A172 (cell line): ENCODE results near the gene FSHR. TPM values are rescaled to one million over a fixed set of nuclear protein-coding genes. Genes with fewer than 3 reads are reported as not detected.

Source experiments
- DNase-seq: peaks from one replicate; pipeline ENCODE4 v3.0.0-alpha.2; 2015; ENCODE audit warnings: low spot score
- total RNA-seq: library from RNA; depleted of rRNA; stranded (reverse); fragments of >200 nt; shearing (Covaris generic); gene quantifications from 2 replicates; pipeline ENCODE4 v1.2.3, GENCODE V29; 2014

The FSHR gene
- total RNA-seq, 1 experiment from 2014 or later: not detected

- no peak for DNase-seq
Observed at GRCh38 chr2:49032936-49033335, 121.4 kb downstream of the FSHR start.

- no peak for DNase-seq
Observed at GRCh38 chr2:49032126-49032525, 122.2 kb downstream of the FSHR start.

- no peak for DNase-seq
Observed at GRCh38 chr2:49029406-49029805, 124.9 kb downstream of the FSHR start.

GRCh38 chr2:49028101-49028500, 126.2 kb downstream of the FSHR start:
- no peak for DNase-seq

GRCh38 chr2:49026706-49027105, 127.6 kb downstream of the FSHR start:
- no peak for DNase-seq

GRCh38 chr2:49021271-49021670, 133.0 kb downstream of the FSHR start:
- no peak for DNase-seq

GRCh38 chr2:49005261-49005660, 149.1 kb downstream of the FSHR start:
- no peak for DNase-seq

- DNase-seq: no peak
Observed at GRCh38 chr2:49004036-49004626, 150.2 kb downstream of the FSHR start.

GRCh38 chr2:49003201-49003600, 151.1 kb downstream of the FSHR start:
- no peak for DNase-seq

- no peak for DNase-seq
Observed at GRCh38 chr2:49002750-49003149, 151.6 kb downstream of the FSHR start.

GRCh38 chr2:49000695-49001094, 153.6 kb downstream of the FSHR start:
- DNase-seq: no peak

GRCh38 chr2:48998449-48998848, 155.9 kb downstream of the FSHR start:
- DNase-seq: no peak

- no peak for DNase-seq
Observed at GRCh38 chr2:48993576-48993975, 160.7 kb downstream of the FSHR start.

GRCh38 chr2:48991415-48992131, 162.7 kb downstream of the FSHR start:
- no peak for DNase-seq

- DNase-seq: no peak
Observed at GRCh38 chr2:48984922-48985321, 169.4 kb downstream of the FSHR start.

- DNase-seq: no peak
Observed at GRCh38 chr2:48983551-48983950, 170.8 kb downstream of the FSHR start.

GRCh38 chr2:48982887-48983435, 171.4 kb downstream of the FSHR start:
- DNase-seq: no peak

GRCh38 chr2:48980846-48981245, 173.5 kb downstream of the FSHR start:
- no peak for DNase-seq

GRCh38 chr2:48979691-48980090, 174.6 kb downstream of the FSHR start:
- DNase-seq: no peak

- no peak for DNase-seq
Observed at GRCh38 chr2:48978131-48978530, 176.2 kb downstream of the FSHR start.

- no peak for DNase-seq
Observed at GRCh38 chr2:48971801-48972200, 182.5 kb downstream of the FSHR start.

- DNase-seq: no peak
Observed at GRCh38 chr2:48968011-48968410, 186.3 kb downstream of the FSHR start.

- no peak for DNase-seq
Observed at GRCh38 chr2:48965204-48965603, 189.1 kb downstream of the FSHR start.
